Globus pallidus (tissue), 1 donor: ENCODE data around the gene RNF208.

Experiments
- DNase-seq: peaks from one replicate; pipeline ENCODE4 v3.0.0-alpha.2; 2015; ENCODE audit warnings: low spot score

Gene RNF208

DNA sequence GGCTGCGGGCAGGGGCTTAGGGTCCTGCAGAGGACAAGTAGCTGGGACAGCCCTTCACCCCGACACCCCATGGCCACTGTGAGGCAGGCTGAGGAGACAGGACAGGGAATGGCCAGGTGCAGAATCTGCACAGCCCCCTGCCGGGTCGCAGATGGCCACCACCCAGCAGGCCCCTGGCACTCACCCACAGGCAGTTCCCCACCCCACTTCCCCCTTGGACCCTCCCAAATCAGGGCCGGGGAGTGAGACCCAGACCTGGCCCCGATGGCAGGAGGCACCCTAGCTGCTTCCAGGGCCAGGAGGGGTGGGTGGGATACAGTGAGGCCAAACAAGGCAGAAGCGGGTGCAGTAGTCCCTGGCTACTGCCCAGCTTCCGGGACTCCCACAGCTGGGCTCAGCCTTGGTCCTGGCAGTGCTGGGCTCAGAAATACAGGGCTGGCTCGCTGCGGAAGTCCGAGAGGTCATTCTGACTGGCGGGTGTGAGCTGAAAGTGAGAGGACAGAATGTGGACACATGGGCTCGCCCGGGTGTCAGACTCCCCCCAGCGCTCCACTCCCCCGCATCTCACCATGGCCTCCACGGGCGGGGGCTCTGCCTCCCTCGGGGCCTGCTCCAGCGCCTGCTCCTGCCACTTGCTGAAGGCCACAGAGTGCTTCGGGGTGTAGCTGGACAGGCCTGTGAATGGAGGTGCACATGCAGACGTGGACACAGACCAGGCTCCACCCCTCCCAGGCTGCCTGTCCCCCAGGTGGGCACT is 30.2 kb downstream of the RNF208 start:
- peak; percentile 93 for DNase-seq

GRCh38 chr9:137191245-137191644 is 30.8 kb downstream of the RNF208 start:
- DNase-seq: no peak

DNA sequence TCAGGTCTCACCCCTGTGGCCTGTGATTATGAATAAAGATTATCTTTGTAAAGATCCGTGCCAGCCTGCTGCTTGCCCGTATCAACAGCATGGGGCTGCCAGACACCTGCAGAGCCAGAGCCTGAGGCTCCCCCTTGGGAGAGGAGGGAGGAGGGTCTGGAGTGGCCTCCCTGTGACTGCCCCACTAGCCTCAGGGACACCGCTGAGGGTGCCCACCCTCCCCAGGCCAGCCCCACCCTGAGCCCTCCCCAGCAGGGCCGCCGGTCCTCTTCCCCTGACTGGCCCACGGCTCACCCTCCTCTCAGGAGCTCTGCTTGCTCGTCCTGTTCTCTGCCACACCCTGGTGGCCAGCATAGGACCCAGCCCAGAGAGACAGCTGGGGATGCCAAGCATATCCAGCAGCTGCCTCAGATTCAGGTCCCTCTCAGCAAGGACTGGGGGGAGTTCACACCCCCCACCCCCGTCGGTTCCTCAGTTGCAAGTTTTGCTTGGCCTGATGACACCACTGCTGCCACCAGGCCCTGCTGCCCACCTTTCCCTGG is 31.7 kb downstream of the RNF208 start:
- DNase-seq: no peak

GRCh38 chr9:137189297-137190295 is 32.4 kb downstream of the RNF208 start:
- DNase-seq: no peak

DNA sequence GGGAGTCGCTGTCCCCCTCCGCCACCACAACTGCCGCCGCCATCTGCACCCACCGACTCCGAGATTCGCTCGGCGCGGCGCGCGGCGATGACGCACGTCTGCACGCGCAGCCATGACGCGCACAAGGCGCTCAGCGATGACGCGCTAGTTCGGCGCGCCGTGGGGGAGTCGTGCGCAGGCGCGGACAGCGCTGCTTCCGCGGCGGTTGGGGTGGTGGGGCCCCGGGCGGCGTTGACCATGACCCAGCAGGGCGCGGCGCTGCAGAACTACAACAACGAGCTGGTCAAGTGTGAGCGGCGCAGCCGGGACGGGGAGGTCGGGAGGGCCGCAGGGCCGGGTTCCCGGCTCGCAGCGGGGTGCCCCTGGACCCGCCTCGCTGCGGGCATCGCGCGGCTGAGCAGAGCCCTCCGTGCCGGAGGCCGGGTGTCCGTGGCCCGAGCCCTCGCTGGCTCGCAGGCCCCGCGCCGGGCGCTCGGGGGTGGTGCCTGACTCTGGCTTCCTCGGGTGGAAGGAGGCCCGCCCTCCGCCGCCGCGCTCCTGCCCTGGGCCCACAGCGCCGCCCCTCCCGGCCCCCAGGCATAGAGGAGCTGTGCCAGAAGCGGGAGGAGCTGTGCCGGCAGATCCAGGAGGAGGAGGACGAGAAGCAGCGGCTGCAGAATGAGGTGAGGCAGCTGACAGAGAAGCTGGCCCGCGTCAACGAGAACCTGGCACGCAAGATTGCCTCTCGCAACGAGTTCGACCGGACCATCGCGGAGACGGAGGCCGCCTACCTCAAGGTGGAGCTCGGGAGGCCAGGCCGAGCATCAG is 33.3 kb downstream of the RNF208 start, which contains the start of the genes ANAPC2 and SSNA1:
ANAPC2 (minus strand) TSS at position 71 of the 807 bp plus-strand sequence; CDS start at position 43, 28 bp downstream.
SSNA1 (plus strand) TSS at position 187 of the 807 bp plus-strand sequence; CDS start at position 238, 51 bp downstream.
- DNase-seq: peak; percentile 93

DNA sequence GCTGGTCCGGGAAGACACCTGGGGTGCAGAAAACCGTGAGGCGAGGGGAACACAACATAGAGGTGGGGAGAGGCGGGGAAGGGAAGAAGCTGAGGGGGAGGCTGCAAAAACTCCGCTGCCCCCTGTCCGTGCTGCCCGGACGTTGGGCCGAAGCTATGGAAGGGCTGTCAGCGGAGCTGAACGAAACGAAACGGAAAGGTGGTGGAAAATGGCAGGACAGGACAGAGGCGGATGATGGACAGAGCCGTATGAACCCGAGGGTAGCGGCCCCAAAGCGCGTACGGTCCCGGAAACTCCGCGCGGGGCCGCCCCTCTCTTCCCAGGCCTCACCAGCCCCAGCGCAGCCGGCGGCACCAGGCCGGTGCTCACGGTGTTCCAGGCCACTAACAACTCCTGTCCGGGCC is 34.0 kb downstream of the RNF208 start:
- no peak for DNase-seq

GRCh38 chr9:137187386-137187785 is 34.7 kb downstream of the RNF208 start:
- no peak for DNase-seq

DNA sequence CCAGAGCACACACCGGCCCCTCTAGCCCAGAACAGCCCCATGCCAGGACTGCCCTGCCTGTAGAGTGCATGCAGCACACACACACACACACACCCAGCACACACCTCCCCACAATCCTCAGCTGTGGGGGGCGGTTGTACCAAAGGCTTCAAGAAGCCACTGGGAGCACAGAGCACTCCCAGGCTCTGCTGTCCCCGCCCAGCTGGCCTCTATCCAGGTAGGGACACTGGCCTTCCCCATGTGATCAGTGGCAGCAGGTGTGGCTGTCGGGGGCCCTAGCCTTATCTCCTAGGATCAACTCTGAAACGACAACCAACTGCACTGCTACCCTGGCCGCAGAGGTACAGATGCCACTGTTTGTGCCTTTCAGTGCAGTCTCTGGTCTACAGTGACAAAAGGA is 35.7 kb downstream of the RNF208 start:
- DNase-seq: no peak

DNA sequence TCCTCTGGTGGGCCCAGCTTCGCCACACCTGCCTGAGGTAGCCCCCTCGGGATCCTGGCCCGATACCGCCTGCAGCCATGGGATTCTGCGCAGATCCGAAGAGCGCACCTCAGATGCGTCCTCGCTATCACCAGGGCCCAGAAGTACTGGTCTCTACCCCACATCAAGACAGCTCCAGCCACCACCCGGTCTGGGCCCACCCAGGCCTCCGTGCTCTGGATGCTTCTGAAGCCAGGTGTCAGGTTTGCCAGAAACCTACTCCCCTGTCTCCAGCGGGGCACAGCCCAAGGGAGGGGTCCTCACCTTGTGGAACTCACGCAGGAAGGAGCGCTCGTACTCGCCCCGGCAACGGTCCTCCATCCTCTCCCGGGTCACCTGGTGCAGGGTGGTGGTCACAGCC is 36.1 kb downstream of the RNF208 start:
- no peak for DNase-seq

GRCh38 chr9:137184881-137185660 is 37.0 kb downstream of the RNF208 start:
- DNase-seq: no peak

GRCh38 chr9:137183980-137184595 is 38.0 kb downstream of the RNF208 start:
- DNase-seq: no peak

GRCh38 chr9:137182836-137183235 is 39.2 kb downstream of the RNF208 start:
- no peak for DNase-seq

DNA sequence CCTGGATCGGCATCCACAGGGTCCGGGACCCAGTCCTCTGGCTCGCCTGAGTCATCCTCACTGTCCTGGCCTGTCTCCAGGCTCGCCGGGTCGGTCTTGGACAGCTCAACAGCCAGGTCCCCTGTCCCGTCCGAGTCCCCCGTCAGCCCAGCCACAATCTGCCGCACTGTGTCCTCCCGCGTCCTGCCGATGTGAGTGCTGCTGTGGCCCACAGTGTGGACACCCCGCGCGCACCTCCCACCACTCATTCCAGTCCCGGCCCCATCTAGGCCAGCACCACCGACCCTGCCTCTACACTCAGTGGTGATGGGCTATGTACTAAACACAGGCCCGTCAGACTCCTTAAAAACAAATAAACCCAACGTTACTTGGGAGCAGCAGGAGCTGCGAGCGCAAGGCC is 40.4 kb downstream of the RNF208 start:
- no peak for DNase-seq

- DNase-seq: no peak
Observed at GRCh38 chr9:137180491-137180890, 41.5 kb downstream of the RNF208 start.

GRCh38 chr9:137179761-137180160 is 42.3 kb downstream of the RNF208 start:
- DNase-seq: no peak

GRCh38 chr9:137178939-137179630 is 43.0 kb downstream of the RNF208 start:
- no peak for DNase-seq

DNA sequence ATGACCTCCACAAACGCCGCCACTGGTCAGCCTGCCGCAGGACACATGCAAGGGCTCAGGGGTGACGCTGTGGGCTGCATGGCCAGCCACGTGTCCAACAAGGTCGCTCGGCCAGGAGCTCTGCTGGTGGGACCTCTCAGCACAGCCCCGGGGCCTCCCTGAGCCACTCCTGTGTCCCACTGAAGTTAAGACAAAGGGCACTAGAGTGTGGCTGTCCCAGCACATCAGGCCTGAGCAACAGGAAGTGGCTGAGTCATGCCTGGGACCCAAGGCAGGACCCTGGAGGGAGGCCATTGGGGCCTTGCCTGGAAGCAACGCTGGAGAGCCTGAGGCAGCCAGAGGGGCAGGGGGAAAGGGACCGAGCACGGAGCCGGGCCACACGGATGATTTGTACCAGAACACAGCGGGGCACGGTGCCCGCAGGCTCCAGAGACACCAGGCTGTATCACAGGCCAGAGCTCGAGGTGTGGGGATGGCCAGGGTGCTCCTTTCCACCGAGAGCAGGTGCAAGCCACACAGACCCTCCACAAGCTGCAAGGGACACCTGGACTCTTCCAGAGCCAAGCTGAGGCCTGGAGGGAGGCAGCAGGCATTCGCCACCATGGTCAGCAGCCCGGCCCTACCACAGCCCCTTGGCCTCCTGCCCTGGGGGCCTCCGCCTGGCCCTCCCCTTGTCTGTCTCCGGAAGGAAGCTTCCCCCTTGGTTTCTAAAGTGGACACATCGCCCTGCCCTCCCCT is 43.7 kb downstream of the RNF208 start:
- DNase-seq: no peak

DNA sequence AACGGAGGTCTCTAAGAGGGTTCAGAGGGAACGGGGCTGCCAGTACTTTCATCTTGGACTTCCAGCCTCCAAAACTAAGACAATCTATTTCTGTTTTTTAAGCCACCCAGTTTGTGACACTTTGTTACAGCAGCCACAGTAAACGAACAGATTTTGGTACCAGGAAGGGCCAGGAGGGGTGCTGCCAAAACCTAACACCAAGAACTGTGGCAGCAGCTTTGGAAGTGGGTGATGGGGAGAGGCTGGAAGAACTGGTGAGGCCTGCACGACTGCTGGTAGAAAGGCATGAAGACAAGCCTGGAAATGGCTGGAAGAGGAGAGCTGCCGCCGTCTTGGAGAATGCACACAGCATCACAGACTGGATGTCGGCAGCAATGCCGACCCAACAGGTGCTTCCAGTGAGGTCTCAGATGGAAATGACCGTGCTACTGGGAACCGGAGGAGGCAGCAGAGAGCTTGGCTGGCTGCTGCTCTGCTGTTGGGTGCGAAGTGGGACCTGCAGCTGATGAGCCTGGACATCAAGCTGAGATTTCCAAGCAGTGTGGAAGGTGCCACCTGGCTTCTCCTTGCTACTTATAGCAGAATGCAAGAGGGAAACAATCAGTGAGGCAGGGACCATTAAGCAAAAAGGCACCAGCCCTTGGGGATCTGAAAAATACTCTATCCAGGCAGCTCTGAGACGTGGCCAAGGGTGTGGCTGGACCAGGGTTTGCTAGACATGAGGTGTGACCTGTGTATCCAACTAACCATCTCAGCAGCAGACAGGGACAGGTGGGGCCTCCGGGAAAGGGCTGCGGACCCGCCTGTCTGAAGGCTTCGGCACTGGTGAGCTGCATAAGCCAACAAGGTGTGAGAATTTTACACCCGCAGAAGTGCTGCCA is 45.5 kb downstream of the RNF208 start:
- DNase-seq: no peak
